CD8-positive, alpha-beta memory T cell (primary cell): ENCODE data around the gene THAP7. TPM values are rescaled to one million over a fixed set of nuclear protein-coding genes. Genes with fewer than 3 reads are reported as not detected.
"Not testable (repeated sequence)": the region's sequence is repeated elsewhere in the genome, so short reads cannot be mapped to it uniquely, and the experiment has no call there.

Experiments
- CTCF ChIA-PET: fragments of 350-600 bp; sonication (Branson Sonifier 250); formaldehyde crosslinking; loops from one replicate; lab custom pipeline; 2021; ENCODE audit warnings: antibody characterized with exemption; lab: Charles Lee
- POLR2A ChIA-PET: fragments of 350-600 bp; sonication (Branson Sonifier 250); formaldehyde crosslinking; loops from one replicate; lab custom pipeline; 2021; ENCODE audit warnings: antibody characterized with exemption; lab: Charles Lee
- DNase-seq, 5 donors: peaks; one replicate each; pipeline versions ENCODE4 v3.0.0 to v3.0.0-alpha.2; 2020 to 2022; ENCODE audit warnings: mixed read lengths in 1 of 5
- H3K27ac ChIP-seq: one replicate; pipeline ENCODE4 v1.7.0; 2013; ENCODE audit warnings: low read depth, mild to moderate bottlenecking, low read length, moderate library complexity
- H3K27me3 ChIP-seq: 2 replicates; pipeline ENCODE4 v1.7.0; 2013; ENCODE audit warnings: low read length, mild to moderate bottlenecking; ENCODE audit not compliant: insufficient read depth, poor library complexity, severe bottlenecking
- H3K36me3 ChIP-seq: 2 replicates; pipeline ENCODE4 v1.7.0; 2013; ENCODE audit warnings: mild to moderate bottlenecking, low read length, moderate library complexity; ENCODE audit not compliant: insufficient read depth
- H3K4me1 ChIP-seq: 2 replicates; pipeline ENCODE4 v1.7.0; 2013; ENCODE audit warnings: mild to moderate bottlenecking, low read length, moderate library complexity; ENCODE audit not compliant: insufficient read depth
- H3K4me3 ChIP-seq: 2 replicates; pipeline ENCODE4 v1.7.0; 2013; ENCODE audit warnings: mild to moderate bottlenecking, low read length
- H3K9me3 ChIP-seq: 2 replicates; pipeline ENCODE4 v1.7.0; 2013; ENCODE audit warnings: mild to moderate bottlenecking, low read length
- H3K27ac Mint-ChIP-seq, 8 donors: one replicate each; pipeline ENCODE4 v1.8.0; 2020 to 2021; ENCODE audit warnings: mixed read lengths in 8 of 8, mild to moderate bottlenecking in 6 of 8, inconsistent platforms in 3 of 8, moderate library complexity in 3 of 8
- H3K27me3 Mint-ChIP-seq, 2 donors: one replicate each; pipeline ENCODE4 v1.8.0; 2020 to 2021; ENCODE audit warnings: mixed read lengths in 2 of 2, mild to moderate bottlenecking in 1 of 2, moderate library complexity in 1 of 2
- H3K36me3 Mint-ChIP-seq, 3 donors: one replicate each; pipeline ENCODE4 v1.8.0; 2020 to 2021; ENCODE audit warnings: mixed read lengths in 3 of 3, inconsistent platforms in 1 of 3, mild to moderate bottlenecking in 1 of 3
- H3K4me1 Mint-ChIP-seq, 3 donors: one replicate each; pipeline ENCODE4 v1.8.0; 2020 to 2021; ENCODE audit warnings: mixed read lengths in 3 of 3, inconsistent platforms in 1 of 3, mild to moderate bottlenecking in 1 of 3
- H3K4me3 Mint-ChIP-seq, 7 donors: one replicate each; pipeline ENCODE4 v1.8.0; 2020 to 2021; ENCODE audit warnings: mixed read lengths in 7 of 7, mild to moderate bottlenecking in 6 of 7, moderate library complexity in 4 of 7, inconsistent platforms in 2 of 7
- H3K9me3 Mint-ChIP-seq, 5 donors: one replicate each; pipeline ENCODE4 v1.8.0; 2020 to 2022; ENCODE audit warnings: mixed read lengths in 5 of 5, mild to moderate bottlenecking in 3 of 5, moderate library complexity in 2 of 5, inconsistent platforms in 1 of 5
- polyA plus RNA-seq: library from polyadenylated mRNA; unstranded; fragments of 300-500 nt; fragmentation: Illumina TruSeq; gene quantifications from one replicate; pipeline ENCODE4 v1.2.3, GENCODE V29; 2021
- total RNA-seq, 2 experiments: library from RNA; stranded (reverse); gene quantifications; one replicate each; pipeline ENCODE4 v1.2.3, GENCODE V29; 2021

Gene THAP7, protein sequence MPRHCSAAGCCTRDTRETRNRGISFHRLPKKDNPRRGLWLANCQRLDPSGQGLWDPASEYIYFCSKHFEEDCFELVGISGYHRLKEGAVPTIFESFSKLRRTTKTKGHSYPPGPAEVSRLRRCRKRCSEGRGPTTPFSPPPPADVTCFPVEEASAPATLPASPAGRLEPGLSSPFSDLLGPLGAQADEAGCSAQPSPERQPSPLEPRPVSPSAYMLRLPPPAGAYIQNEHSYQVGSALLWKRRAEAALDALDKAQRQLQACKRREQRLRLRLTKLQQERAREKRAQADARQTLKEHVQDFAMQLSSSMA
- 10 to 100 TPM; 43.9 TPM for total RNA-seq
- polyA plus RNA-seq, result 42.8 TPM

GRCh38 chr22:21001601-21002325, at the start of gene THAP7:
THAP7 (minus strand) TSS chr22:21002118; CDS start chr22:21001911, 207 bp downstream.
- Mint-ChIP-seq H3K27ac (peak within 1 kb of the TSS; percentile 97 to 100 (median 99)), H3K9me3 (no peaks in the 10 kb centered on the region), H3K4me3 (peak within 1 kb of the TSS; percentile 85 to 97 (median 95)), H3K27me3 (peaks cover 0 to 3% of the 10 kb centered on the region in 2 donors), H3K36me3 (peaks cover 0 to 52% (median 0%) of the 10 kb centered on the region in 3 donors), H3K4me1 (peaks cover 22 to 55% (median 23%) of the 10 kb centered on the region in 3 donors)
- Histone ChIP-seq H3K4me1 (peaks cover 32% of the 10 kb centered on the region), H3K36me3 (peaks cover 22% of the 10 kb centered on the region), H3K27me3 (no peaks in the 10 kb centered on the region), H3K9me3 (no peaks in the 10 kb centered on the region), H3K4me3 (peak within 1 kb of the TSS; percentile 65), H3K27ac (peak within 1 kb of the TSS; percentile 99)
- ChIA-PET CTCF (interaction anchor here (1.1 to 1.9 kb wide), 3 partner anchors 13 to 20 kb away, joined by 4 to 5 read pairs (median 5); partner anchors contain the start of genes LZTR1 and P2RX6), POLR2A (interaction anchor here (0.6 to 2.2 kb wide), 5 partner anchors 12 to 885 kb away, joined by 3 to 12 read pairs (median 6); partner anchors contain the start of genes LZTR1, P2RX6 and TRMT2A)
- DNase-seq, result peak; percentile 95 to 98 (median 97)

DNA sequence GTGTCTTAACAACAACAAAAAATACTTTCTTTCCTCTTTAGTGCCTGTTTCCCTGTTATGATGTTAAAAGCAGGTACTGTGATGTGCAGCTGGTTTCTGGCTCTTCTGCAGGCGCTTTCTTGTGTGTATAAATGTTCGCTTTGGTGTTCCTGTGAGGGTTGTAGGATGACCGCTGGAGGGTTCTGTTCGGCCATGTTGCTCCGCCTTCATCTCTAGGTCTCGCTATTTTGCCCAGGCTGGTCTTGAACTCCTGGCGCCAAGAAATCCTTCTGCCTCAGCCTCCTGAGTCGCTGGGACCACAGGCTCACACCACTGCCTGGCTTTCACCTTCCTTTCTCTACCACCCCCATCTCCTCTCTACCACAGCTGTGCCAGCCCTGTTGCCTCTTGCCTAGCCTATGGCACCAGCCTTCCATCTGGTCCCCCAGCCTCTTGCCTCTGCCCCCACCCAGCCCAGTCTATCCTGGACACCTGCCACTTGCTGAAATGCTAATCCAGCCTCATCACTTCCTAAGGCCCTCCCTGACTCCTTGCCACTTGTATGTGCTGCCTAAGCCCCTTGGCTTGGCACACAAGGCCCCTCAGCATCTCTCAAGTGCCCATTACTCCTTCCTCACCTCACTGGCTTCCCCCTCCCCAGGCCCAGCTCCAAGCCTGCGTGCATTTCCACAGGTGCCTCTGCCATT, 49.4 kb upstream of the THAP7 start:
- Histone ChIP-seq H3K36me3 (no peaks in the 10 kb centered on the region), H3K27me3 (no peaks in the 10 kb centered on the region), H3K4me3 (no peak overlapping the region), H3K4me1 (peaks cover 13% of the 10 kb centered on the region), H3K27ac (no peak overlapping the region), H3K9me3 (no peaks in the 10 kb centered on the region)
- no peak overlapping the region for H3K4me3 Mint-ChIP-seq
- H3K27ac Mint-ChIP-seq, result no peak overlapping the region
- peaks cover 5 to 8% (median 8%) of the 10 kb centered on the region in 3 donors for H3K4me1 Mint-ChIP-seq
- H3K9me3 Mint-ChIP-seq, result no peaks in the 10 kb centered on the region
- POLR2A ChIA-PET, result no interaction called here
- no peak for DNase-seq
- CTCF ChIA-PET, result no interaction called here
- H3K27me3 Mint-ChIP-seq, result peaks cover 8 to 11% of the 10 kb centered on the region in 2 donors
- no peaks in the 10 kb centered on the region for H3K36me3 Mint-ChIP-seq

GRCh38 chr22:21048965-21049364, 47.0 kb upstream of the THAP7 start:
- H3K9me3 Mint-ChIP-seq, H3K4me3 ChIP-seq, POLR2A ChIA-PET, H3K27ac Mint-ChIP-seq, CTCF ChIA-PET, H3K36me3 Mint-ChIP-seq, H3K27ac ChIP-seq, H3K36me3 ChIP-seq, H3K9me3 ChIP-seq, DNase-seq, H3K27me3 ChIP-seq, H3K4me3 Mint-ChIP-seq: not testable (repeated sequence)
- H3K4me1 Mint-ChIP-seq, result peaks cover 15 to 19% (median 16%) of the 10 kb centered on the region in 3 donors
- H3K27me3 Mint-ChIP-seq, result peaks cover 4 to 14% of the 10 kb centered on the region in 2 donors
- peaks cover 11% of the 10 kb centered on the region for H3K4me1 ChIP-seq

GRCh38 chr22:21048448-21048847, 46.5 kb upstream of the THAP7 start:
- H3K27me3 Mint-ChIP-seq, result peaks cover 4 to 19% of the 10 kb centered on the region in 2 donors
- H3K27ac Mint-ChIP-seq, H3K4me3 Mint-ChIP-seq, H3K4me3 ChIP-seq, H3K36me3 ChIP-seq, H3K27me3 ChIP-seq, CTCF ChIA-PET, H3K36me3 Mint-ChIP-seq, H3K27ac ChIP-seq, H3K9me3 Mint-ChIP-seq, H3K9me3 ChIP-seq, POLR2A ChIA-PET, DNase-seq: not testable (repeated sequence)
- peaks cover 16 to 24% (median 21%) of the 10 kb centered on the region in 3 donors for H3K4me1 Mint-ChIP-seq
- peaks cover 11% of the 10 kb centered on the region for H3K4me1 ChIP-seq

DNA sequence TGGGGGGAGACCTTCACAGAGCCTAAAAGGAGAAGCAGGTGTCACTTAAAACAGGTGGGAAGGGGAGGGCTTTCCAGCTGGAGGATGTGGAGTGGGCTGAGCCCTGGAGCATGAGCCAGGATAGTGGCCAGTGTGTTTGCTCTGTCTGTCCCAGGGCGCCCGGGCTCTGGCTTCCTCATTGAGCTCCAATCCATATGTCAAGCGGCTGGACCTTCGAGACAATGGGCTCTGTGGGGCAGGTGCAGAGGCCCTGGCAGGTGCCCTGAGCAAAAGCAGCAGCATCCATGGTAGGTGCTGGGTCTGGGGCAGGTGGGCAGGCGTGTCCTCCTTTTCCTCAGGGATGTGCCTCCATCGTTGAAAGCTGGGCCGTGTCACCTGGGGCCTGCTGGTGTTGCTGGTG, 45.8 kb upstream of the THAP7 start:
- Mint-ChIP-seq H3K4me1 (peaks cover 19 to 28% (median 26%) of the 10 kb centered on the region in 3 donors), H3K27me3 (peaks cover 7 to 20% of the 10 kb centered on the region in 2 donors), H3K9me3 (no peaks in the 10 kb centered on the region), H3K27ac (peak overlapping the region in 1 of 8 donors; percentile 94), H3K4me3 (no peak overlapping the region), H3K36me3 (no peaks in the 10 kb centered on the region)
- Histone ChIP-seq H3K4me1 (peaks cover 11% of the 10 kb centered on the region), H3K9me3 (no peaks in the 10 kb centered on the region), H3K36me3 (no peaks in the 10 kb centered on the region), H3K27me3 (peaks cover 9% of the 10 kb centered on the region), H3K4me3 (no peak overlapping the region), H3K27ac (no peak overlapping the region)
- ChIA-PET POLR2A (no interaction called here), CTCF (interaction anchor here (1.3 kb wide), 1 partner anchor 16 kb away, joined by 3 read pairs; no protein-coding TSS in a partner anchor)
- no peak for DNase-seq

DNA sequence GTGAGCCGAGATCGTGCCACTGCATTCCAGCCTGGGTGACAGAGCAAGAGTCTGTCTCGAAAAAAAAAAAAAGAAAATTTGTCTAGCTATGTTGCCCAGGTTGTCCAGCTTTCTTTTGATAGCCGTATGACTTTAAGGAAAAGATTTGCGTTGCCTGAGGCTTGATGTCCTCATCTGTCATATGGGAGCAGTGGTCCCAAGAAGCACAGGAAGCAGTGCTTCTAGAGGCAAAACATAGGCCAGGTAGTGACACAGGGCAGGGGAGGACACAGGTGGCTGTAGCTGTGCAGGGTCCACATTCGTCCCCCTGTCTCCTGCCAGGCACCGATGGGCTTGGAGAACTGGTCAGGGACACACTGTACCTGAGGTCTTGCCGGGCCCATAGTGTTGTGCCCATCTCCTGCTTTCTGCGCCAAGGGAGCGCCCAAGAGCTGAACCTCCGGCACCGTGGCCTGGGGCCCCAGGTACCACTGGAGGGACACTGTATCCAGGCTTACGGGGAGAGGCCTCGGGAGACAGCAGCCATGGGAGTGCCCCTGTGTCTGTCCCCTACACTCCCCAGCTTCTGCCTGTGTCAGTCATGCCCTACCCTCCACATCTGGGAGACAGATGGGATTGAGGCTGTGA, 45.2 kb upstream of the THAP7 start:
- no peaks in the 10 kb centered on the region for H3K36me3 Mint-ChIP-seq
- ChIA-PET CTCF (interaction anchor here (0.9 to 1.3 kb wide), 2 partner anchors 16 to 65 kb away, joined by 3 read pairs; partner anchors contain the start of gene LZTR1), POLR2A (no interaction called here)
- Histone ChIP-seq H3K4me1 (peaks cover 11% of the 10 kb centered on the region), H3K9me3 (no peaks in the 10 kb centered on the region), H3K36me3 (no peaks in the 10 kb centered on the region), H3K4me3 (no peak overlapping the region), H3K27ac (no peak overlapping the region), H3K27me3 (peaks cover 9% of the 10 kb centered on the region)
- H3K27me3 Mint-ChIP-seq, result peaks cover 7 to 23% of the 10 kb centered on the region in 2 donors
- H3K9me3 Mint-ChIP-seq, result no peaks in the 10 kb centered on the region
- H3K4me1 Mint-ChIP-seq, result peaks cover 19 to 28% (median 26%) of the 10 kb centered on the region in 3 donors
- peak overlapping the region in 1 of 8 donors; percentile 94 for H3K27ac Mint-ChIP-seq
- no peak overlapping the region for H3K4me3 Mint-ChIP-seq
- no peak for DNase-seq

- Mint-ChIP-seq H3K27ac (peak within 1 kb of the TSS in 7 of 8 donors; percentile 53 to 91 (median 84)), H3K36me3 (no peaks in the 10 kb centered on the region), H3K27me3 (peaks cover 7 to 24% of the 10 kb centered on the region in 2 donors), H3K4me1 (peaks cover 19 to 28% (median 26%) of the 10 kb centered on the region in 3 donors), H3K9me3 (no peaks in the 10 kb centered on the region), H3K4me3 (peak within 1 kb of the TSS; percentile 55 to 80 (median 67))
- peak; percentile 11 to 82 (median 52) for DNase-seq
- peaks cover 9% of the 10 kb centered on the region for H3K27me3 ChIP-seq
- H3K36me3 ChIP-seq, result no peaks in the 10 kb centered on the region
- peak within 1 kb of the TSS; percentile 52 for H3K4me3 ChIP-seq
- ChIA-PET CTCF (no interaction called here), POLR2A (interaction anchor here (0.8 kb wide), 1 partner anchor 8 kb away, joined by 3 read pairs; no protein-coding TSS in a partner anchor)
- no peak within 1 kb of the TSS for H3K27ac ChIP-seq
- H3K4me1 ChIP-seq, result peaks cover 11% of the 10 kb centered on the region
- no peaks in the 10 kb centered on the region for H3K9me3 ChIP-seq
Measured at GRCh38 chr22:21045585-21046294, 43.8 kb upstream of the THAP7 start, which contains the start of gene LRRC74B. LRRC74B (plus strand) TSS chr22:21045946; CDS start chr22:21045987, 41 bp downstream.
